GM18508 (cell line): ENCODE measurements around the gene MYO3B.
"Not testable (repeated sequence)": the region's sequence is repeated elsewhere in the genome, so short reads cannot be mapped to it uniquely, and the experiment has no call there.

Experiments used
- ATAC-seq: cut with Tn5 transposase; IDR thresholded peaks from one replicate; pipeline ENCODE4 v1.9.1; 2021; ENCODE audit warnings: moderate number of reproducible peaks; ENCODE audit not compliant: insufficient read depth, unreplicated experiment

Gene MYO3B

GRCh38 chr2:170454471-170455372 lies 276.8 kb downstream of the MYO3B start:
- ATAC-seq: no peak

GRCh38 chr2:170455617-170456426 lies 277.9 kb downstream of the MYO3B start:
- ATAC-seq: no peak

GRCh38 chr2:170456914-170457313 lies 279.0 kb downstream of the MYO3B start:
- no peak for ATAC-seq

- no peak for ATAC-seq
These were observed 279.8 kb downstream of the MYO3B start for GRCh38 chr2:170457742-170458141.

GRCh38 chr2:170461889-170462288 lies 283.9 kb downstream of the MYO3B start:
- ATAC-seq: no peak

GRCh38 chr2:170462433-170463205 lies 284.7 kb downstream of the MYO3B start:
- no peak for ATAC-seq

GRCh38 chr2:170463206-170463537 lies 285.2 kb downstream of the MYO3B start:
- ATAC-seq: no peak

- no peak for ATAC-seq
These were observed 286.3 kb downstream of the MYO3B start for GRCh38 chr2:170464268-170464667.

- no peak for ATAC-seq
These were observed 287.3 kb downstream of the MYO3B start for GRCh38 chr2:170465241-170465640.

- ATAC-seq: no peak
These were observed 288.7 kb downstream of the MYO3B start for GRCh38 chr2:170466632-170467031.

GRCh38 chr2:170467568-170468422 lies 289.8 kb downstream of the MYO3B start:
- ATAC-seq: no peak

GRCh38 chr2:170468557-170468956 lies 290.6 kb downstream of the MYO3B start:
- ATAC-seq: no peak

- not testable (repeated sequence) for ATAC-seq
These were observed 294.6 kb downstream of the MYO3B start for GRCh38 chr2:170472498-170472897.

GRCh38 chr2:170475878-170476277 lies 297.9 kb downstream of the MYO3B start:
- no peak for ATAC-seq

- no peak for ATAC-seq
These were observed 299.7 kb downstream of the MYO3B start for GRCh38 chr2:170477630-170478029.

GRCh38 chr2:170481201-170481600 lies 303.3 kb downstream of the MYO3B start:
- ATAC-seq: no peak

GRCh38 chr2:170484552-170484951 lies 306.6 kb downstream of the MYO3B start:
- no peak for ATAC-seq

GRCh38 chr2:170485254-170486026 lies 307.5 kb downstream of the MYO3B start:
- ATAC-seq: no peak

- no peak for ATAC-seq
These were observed 308.8 kb downstream of the MYO3B start for GRCh38 chr2:170486730-170487129.
